ENCODE measurements around the gene AHCY.
"Not testable (repeated sequence)": the region's sequence is repeated elsewhere in the genome, so short reads cannot be mapped to it uniquely, and the experiment has no call there.

AHCY gene

DNA sequence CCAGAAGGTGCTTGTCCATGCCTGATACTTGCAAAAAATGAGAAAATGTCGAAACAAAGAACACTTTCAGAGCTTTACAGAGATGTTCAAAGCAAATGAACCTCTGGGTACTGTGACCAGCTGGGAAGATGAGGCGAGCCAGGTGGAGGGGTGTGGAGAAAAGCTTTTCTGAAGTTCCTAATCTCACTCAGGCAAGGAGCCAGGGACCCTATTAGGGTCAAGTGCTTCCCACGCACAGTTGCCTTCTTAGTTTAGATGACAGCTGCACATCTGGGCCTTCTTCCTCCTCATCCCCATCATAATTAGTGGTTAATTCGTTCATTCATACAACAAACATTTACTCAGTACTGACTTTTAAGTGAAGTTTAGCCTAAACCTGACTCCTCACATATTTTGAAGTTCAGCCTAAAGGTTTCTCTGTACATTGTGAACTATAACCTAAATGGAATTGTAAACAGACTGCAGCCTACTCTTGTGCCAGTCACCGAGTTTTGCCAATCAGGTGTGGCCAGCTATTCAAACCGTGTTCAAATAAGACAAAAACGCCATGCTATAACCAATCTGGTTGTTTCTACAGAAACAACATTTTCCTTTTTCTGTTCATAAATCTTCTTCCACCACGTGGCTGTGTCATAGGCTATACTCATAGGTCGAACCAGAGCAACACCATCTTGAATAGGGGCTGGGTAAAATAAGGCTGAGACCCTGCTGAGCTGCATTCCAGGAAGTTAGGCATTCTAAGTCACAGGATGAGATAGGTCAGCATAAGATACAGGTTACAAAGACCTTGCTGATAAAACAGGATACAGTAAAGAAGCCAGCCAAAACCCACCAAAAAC, 19.3 kb upstream of the AHCY start:
- DNase-seq: no peak

DNA sequence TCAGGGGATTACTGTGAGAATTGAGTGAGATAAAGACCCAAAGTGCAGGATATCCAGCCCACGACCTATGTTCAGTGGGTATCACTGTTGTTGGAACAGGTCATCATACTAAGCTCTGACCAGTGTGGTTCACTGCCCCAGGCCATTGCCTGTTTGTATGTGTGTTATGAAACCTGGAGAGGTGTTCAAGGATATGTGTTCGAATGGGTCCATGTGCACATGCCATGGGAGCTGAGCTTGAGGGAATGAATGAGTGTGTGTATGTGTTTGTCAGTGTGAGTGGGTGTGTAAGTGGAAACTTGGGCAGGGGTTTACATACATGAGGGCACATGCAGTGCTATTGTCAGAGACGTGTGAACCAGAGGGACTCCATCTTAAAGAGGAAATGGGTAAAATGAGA, 17.7 kb upstream of the AHCY start:
- no peak for DNase-seq

DNA sequence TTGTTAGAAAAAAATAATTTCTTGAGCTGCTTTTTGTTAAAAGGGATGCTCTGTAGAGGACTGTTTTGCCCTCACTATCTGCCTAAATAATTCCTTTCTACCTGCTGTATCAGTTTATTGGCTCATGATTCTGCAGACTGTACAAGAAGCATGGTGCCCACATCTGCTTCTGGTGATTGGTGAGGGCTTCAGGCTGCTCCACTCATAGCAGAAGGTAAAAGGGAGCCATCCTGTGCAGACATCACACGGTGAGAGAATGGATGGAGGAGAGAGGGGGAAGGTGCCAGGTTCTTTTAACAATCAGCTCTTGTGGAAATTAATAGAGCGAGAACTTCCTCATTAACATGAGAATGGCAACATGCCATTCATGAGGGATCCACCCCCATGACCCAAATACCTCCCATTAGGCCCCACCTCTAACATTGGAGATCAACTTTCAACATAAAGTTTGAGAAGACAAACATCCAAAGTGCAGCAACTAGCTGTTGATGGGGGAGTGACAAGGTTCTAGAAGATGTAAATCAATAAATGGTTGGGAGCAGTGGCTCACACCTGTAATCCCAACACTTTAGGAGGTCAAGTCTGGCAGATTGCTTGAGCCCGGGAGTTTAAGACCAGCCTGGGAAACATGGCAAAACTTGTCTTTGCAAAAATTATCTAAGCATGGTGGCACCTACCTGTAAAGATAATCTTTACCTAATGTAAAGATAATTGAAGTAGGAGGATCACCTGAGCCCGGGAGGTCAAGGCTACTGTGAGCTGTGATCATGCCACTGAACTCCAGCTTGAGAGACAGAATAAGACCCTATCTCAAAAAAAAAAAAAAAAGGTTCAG, 15.7 kb upstream of the AHCY start:
- DNase-seq: no peak

DNA sequence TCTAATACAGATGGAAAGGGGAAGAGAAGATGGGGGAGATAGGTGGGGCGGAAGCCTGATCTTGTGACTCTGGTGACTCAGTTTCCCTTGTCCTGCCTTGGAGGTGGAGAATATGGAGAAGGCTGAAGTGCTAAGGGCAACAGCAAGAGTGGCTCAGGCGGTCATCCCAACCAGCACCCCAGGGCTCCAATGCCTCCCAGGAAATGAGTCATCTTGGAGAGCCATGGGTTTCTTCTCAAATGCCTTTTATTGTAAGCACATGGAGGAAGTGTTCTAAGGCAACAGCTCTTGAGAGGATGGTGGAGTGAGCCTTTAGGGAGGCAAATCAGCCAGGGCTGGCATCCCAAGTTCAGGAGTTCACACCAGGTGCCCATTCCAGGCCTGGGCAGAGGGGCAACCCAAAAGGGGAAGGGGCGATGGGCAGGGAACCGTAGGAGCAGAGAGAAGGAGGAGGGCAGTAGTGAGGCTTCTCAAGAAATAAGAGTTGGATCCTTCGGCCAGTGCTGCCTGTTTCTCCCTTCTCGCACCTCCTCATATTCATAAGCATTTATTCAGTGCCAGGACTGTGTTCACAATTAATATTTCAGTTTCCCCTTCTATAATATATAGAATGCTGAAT, 13.2 kb upstream of the AHCY start:
- no peak for DNase-seq

DNA sequence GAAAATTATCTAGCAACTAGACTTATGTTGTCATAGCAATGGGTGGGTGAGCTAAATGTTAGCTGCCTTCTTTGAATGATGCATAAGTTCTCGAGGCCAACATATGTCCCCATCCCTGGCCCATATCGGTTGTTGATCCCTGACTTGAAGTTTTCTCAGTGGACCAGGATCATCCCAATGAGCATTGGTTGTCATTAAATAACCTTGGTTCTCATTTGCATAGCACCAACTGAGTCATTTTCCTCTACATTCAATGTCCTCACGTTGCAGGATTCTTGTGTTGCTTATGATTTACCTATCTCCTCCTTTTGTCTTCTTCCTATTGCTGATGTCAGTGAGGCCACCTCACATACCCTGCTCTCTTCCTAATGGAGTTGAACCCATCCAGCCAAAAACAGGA, 12.1 kb upstream of the AHCY start:
- DNase-seq: no peak

DNA sequence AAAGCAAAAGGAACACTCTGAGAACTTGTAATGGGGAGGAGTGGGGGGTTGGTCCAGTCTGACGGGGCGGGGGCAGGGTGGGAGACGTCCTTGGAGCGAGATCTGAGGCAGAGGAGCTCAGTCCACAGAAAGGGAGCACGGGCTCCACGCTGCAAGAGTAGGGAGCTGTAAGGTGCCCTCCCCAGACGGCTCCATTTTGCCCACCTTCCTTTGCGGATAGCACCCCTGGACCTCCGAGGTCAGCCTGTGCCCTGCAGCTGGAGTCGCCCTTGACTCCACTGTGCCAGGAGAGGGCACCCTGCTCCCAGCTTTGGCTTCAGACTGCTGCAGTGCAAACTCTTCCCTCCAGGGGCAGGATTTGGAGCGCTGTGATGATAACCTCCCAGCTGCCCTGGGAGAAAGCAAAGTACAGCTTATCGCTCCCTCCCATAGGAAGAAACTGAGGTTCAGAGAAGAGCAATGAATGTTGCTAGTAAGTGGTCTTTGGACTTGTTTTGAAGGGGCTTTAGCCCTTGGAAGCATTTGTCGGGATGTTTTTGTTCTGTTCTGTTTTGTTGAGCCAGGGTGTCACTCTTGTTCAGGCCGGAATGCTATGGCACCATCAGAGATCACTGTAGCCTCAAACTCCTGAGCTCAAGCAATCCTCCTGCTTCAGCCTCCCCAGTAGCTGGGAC, 9.5 kb upstream of the AHCY start:
- peak; percentile 80 for DNase-seq

DNA sequence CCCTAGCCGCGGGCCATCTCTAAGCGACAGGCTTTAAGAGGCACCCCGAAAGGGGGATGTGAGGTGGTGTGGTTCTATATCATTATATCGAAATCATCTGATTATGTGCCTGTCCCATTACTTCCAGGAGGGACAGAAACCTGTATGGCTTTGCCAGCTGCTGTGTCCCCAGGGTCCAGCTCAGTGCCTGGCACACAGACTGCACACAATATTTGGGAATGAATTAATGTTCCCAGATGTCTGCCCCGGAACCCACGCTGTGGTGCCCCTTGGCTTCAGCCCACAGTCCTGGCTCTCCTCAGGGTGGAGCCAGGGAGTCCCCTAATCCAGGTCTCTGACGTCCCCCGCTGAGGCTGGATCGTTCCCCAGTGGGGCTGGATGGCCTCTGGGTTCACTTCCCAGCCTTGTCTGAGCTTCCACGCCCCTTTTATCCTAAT, 8.9 kb upstream of the AHCY start:
- DNase-seq: no peak

DNA sequence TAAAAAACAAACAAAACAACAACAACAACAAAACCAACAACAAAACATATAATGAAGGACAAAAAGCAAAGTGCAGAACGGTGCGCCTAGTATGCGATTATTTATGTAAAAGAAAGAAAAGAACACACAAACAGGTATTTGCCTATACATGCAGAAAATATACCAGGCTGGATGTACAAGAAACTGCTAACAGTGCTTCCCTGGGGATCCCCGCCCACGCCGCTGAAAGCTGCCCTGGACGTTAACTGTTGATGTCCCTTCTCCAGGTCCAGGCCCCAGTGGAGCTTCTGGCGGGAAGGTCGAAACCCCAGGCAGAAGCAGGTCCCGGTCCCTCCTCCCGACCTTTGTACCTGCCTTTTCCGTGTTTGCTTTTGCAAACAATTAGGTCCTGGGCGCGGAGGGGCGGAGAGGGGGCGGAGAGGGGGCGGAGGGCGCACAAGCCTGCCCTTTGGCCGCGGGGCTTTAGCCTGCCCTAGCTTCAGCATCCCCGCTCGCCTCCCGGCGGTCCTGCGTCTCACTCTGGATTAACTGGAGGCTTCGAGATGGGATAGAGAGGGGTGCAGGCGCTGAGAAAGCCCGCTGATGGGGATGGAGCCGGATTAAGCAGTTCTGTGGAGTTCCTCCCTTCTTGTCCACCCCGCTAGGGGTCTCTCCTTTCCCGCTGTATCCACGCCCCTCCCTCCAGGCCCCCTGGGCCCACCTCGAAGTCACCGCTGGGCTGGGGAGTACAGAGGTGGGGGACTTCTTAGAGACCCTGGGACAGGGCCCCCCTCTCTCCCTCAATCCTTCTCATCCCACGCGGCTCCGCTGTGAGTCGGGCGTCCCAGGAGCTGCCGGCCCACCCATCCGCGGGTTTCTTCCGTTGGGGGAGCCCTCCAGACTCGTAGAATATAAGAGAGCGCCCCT, 8.2 kb upstream of the AHCY start:
- DNase-seq: peak; percentile 82

DNA sequence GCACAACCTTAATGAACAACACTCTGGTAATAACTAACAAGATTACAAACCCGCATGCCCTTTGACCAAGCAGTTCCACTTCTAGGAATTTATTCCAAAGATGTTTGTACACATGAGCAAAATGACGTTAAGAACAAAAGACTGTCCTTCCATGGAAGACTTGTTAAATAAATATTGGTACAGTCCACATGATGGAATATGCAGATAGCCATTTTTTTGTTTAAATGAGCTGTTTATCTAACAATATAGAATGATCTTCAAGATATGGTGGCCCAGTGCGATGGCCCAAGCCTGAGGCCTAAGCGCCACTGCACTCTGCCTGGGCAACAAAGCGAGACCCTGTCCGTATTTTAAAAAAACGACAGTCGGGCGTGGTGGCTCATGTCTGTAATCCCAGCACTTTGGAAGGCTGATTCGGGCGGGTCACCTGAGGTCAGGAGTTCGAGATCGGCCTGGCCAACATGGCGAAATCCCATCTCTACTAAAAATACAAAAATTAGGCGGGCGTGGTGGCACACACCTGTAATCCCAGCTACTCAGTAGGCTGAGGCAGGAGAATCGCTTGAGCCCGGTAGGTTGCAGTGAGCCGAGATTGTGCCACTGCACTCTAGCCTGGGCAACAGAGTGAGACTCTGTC, 7.4 kb upstream of the AHCY start:
- no peak for DNase-seq

DNA sequence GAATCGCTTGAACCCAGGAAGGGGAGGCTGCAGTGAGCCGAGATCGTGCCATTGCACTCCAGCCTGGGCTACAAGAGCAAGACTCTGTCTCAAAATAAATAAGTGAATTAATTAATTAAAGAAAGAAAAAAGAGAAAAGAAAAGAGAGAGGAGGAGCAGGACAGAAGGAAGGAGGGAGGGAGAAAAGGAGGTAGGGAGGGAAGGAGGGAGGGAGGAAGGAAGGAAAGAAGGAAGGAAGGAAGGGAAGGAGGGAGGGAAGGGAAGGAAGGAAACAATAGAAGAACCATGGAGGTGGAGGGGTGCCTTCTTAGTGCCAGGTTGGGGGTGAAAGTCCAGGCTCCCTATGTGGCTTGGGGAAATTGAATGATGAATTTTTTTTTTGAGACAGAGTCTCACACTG, 6.5 kb upstream of the AHCY start:
- no peak for DNase-seq

DNA sequence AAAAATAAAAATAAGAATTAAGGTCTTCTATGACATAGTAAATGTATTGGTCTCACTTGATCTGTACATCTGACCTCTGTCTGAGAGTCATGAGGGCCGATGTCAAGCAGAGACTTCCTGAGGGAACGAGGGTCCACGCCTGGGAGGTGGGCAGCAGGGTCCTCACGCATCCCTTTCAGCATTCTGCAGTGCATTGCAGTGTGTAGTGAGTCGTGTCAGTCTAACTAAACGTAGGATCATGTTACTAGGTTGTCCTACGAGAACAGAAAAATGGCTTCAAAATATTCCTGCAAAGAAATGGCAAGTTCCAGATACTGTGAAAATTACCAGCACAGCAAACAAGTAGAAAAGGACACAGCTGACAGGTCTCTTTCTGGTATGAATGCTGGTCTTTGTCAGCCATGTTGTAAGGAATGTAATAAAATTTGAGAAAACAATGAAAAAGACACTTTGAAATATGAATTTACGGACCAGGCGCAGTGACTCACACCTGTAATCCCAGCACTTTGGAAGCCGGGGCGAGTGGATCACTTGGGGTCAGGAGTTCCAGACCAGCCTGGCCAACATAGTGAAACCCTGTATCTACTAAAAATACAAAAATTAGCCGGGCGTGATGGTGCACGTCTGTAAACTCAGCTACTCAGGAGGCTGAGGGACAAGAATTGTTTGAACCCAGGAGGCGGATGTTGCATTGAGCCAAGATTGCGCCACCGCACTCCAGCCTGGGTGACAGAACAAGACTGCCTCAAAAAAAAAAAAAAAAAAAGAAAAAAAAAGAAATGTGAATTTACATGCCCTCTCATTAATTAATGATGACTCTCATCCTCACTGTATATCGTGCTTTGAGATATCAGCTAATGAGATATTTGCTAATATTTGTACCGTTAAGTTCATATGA, 2.4 kb upstream of the AHCY start:
- no peak for DNase-seq

DNA sequence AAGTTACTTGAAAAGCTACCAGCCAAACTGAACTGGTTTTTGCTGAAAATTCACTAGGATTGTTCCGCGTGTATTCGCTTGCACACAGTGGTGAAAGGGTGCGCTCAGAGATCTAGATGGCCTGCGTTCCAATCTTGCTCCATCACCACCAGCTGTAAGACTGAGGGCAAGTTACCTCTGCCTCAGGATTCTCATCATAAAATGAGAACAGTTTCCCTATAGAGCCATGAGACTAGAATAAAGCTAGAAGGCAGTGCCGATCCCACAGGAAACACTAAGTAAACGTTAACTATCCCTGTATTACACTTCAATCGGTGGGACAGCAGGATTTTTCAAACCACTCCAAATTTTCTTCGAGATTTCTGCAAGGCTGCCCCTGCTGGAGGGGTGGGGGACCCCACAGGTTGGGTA, 838 bp downstream of the AHCY start:
- DNase-seq: no peak

DNA sequence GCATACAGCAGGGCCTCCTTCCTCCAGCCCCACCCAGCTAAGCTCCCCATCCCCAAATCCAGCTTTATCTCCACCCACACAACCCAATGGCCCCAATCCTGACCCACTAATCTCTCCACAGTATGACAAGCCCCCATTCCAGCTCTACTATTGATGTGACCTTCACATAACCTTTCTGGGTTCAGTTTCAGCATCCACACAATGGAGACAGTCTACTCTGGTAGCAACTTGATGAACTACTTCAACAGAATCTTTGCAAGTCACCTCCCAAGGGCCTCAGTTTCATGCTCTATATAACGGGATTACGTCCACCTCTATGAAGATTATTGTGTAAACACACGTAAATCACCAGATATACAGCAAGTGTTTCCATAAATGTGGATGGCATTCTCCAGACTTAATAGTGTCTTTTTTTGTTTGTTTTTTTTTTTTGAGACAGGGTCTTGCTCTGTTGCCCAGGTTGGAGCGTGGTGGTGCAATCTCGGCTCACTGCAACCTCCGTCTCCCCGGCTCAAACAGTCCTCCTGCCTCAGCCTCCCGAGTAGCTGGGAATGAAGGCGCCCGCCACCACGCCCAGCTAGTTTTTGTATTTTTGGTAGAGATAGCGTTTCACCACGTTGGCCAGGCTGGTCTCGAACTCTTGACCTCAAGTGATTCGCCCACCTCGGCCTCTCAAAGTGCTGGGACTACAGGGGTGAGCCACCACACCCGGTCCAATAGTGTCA, 1.4 kb downstream of the AHCY start:
- DNase-seq: no peak

DNA sequence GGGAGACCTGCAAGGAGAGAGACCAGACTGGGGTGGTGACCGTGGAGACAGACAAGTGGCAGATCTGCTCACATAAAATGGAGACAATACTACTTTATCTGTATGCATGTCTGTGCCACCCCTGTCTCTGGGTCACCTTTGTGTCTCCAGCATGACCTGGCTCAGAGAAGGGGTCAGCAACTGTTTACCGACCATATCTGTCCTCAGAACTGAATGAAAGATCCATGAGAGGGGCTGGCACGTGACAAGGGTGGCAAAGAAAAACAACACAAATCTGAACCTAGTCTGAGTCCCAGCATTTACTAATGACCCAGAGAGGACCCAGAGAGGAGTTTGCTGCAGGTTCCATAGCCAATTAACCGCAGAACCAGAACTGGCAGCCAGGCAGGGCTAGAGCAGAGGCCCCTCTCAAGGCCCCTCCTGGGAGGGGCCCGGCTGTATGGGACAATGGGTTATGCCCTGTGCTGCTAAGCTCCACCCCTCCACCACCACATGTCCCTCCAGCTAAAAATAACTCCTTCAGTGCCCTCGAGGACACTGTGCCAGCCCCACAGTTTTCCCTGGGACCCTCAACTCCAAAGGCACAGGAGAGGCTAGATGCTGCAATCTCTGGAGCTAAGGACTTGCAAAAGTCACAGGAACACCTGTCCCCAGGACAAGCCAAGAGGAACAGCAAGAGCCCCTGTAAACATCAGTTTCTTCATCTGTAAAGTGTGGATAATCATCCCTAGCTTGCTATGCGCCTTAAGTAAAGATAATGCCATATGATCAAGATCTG, 2.2 kb downstream of the AHCY start:
- DNase-seq: no peak

DNA sequence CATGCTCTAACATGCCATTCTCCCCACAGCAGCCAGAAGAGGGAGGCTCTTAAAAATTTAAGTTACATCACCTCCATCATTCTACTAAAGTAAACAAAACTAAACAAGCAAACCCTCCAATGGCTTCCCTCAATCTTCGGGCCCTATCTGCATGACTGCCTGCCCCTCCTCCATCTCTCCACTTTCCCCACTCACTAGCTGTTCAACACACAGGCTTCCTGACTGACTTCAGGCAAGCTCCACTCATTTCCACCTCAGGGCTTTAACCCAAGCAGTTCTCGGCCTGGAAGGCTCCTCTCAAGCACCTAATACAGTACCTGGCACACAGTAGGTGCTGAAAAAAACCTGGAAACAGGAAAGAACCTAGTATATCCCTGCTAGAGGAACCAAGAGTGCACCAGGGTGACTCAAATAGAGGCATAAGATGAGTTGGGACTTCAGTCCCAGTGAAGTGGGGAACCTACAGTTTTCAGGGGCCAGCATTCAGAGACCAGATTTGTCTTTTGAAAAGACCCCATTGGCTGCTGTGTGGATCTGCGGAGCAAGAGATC, 2.8 kb downstream of the AHCY start:
- DNase-seq: no peak

DNA sequence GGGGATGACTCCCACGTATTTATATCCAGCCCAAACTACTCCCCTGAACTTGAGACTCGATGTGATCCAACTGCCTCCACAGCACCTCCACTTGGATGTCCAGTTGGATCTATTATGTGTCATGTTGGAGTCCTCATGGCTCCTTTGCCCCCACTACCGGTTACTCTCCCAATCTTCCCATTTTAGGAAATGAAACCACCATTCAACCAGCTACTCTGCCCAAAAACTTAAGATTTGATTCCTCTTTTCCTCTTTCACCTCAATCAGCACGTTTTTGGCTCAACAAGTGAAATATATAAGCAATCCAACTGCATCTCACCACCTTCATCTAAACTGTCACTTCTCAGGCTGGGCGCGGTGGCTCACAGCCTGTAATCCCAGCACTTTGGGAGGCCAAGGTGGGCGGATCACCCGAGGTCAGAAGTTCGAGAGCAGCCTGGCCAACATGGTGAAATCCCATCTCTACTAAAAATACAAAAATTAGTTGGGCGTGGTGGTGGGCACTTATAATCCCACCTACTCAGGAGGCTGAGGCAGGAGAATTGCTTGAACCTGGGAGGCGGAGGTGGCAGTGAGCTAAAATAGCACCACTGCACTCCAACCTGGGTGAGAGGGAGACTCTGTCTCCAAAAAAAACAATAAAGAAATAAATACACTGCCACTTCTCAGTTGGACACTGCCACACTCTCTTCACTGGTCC, 3.4 kb downstream of the AHCY start:
- DNase-seq: no peak

DNA sequence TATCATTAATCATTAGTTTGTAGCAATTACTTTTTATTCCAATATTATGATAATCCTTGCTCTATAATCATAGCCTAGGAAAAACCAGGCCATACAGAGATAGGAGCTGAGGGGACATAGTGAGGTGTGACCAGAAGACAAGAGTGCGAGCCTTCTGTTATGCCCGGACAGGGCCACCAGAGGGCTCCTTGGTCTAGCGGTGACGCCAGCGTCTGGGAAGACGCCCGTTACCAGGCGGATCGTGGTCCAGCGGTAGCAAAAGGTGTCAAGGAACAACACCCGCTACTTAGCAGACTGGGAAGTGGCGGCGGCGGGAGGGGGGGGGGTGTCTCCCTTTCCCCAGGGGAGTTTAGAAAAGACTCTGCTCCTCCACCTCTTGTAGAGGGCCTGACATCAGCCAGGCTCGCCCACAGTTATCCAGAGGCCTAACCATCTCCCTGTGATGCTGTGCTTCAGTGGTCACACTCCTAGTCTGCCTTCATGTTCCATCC, 4.8 kb downstream of the AHCY start:
- DNase-seq: not testable (repeated sequence)

DNA sequence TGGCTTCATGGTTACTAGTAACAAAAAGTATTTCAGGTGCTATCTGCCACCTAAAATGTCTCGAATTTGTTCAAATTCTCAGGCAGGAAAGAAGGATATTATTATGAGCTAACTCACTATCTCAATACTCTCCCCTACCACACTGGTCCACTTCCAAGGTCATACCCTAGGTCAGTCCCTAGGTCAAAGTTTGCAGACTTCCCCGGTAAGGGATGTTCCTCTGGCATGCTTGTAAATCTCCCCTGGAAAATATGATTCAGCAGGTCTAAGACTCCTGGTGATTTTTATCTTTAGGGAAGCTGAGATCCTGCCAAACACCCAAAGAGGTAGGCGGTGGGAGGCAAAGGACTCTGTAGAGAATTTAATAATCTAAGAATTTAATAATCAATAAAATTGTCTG, 6.7 kb downstream of the AHCY start:
- DNase-seq: no peak

Measured in NCI-H526 treated with DMSO at 0.1 percent for 48 hours (cell line).